HL-60/S4 treated with phorbol 12-myristate 13-acetate at 8.2 ng/mL for 4 days and 3 days (cell line): ENCODE data around the gene FBXL13.
"Not testable (repeated sequence)": the region's sequence is repeated elsewhere in the genome, so short reads cannot be mapped to it uniquely, and the experiment has no call there.

Experiments
- in situ Hi-C: fragments of 300-500 bp; cut with MboI; formaldehyde crosslinking; loops from 2 replicates; pipeline ENCODE4 v1.15.0; 2022; ENCODE audit warnings: low sequenced_read_pairs

The FBXL13 gene

GRCh38 chr7:103031781-103032180 lies 42.8 kb downstream of the FBXL13 start:
- in situ Hi-C loops: no loop called here

GRCh38 chr7:103031024-103031423 lies 43.6 kb downstream of the FBXL13 start:
- in situ Hi-C loops: no loop called here

GRCh38 chr7:103025341-103025740 lies 49.3 kb downstream of the FBXL13 start:
- in situ Hi-C loops: no loop called here

- in situ Hi-C loops: not testable (repeated sequence)
Measured at GRCh38 chr7:103023578-103023977, 51.0 kb downstream of the FBXL13 start.

GRCh38 chr7:103021490-103021889 lies 53.1 kb downstream of the FBXL13 start:
- in situ Hi-C loops: not testable (repeated sequence)

- in situ Hi-C loops: not testable (repeated sequence)
Measured at GRCh38 chr7:103020876-103021275, 53.7 kb downstream of the FBXL13 start.

GRCh38 chr7:103018295-103018694 lies 56.3 kb downstream of the FBXL13 start:
- in situ Hi-C loops: not testable (repeated sequence)

GRCh38 chr7:103011650-103012049 lies 62.9 kb downstream of the FBXL13 start:
- in situ Hi-C loops: no loop called here

GRCh38 chr7:103010211-103010610 lies 64.4 kb downstream of the FBXL13 start:
- in situ Hi-C loops: no loop called here

GRCh38 chr7:103009466-103010185 lies 65.0 kb downstream of the FBXL13 start:
- in situ Hi-C loops: no loop called here

GRCh38 chr7:103003004-103003403 lies 71.6 kb downstream of the FBXL13 start:
- in situ Hi-C loops: no loop called here

GRCh38 chr7:103001210-103001609 lies 73.4 kb downstream of the FBXL13 start:
- in situ Hi-C loops: no loop called here

- in situ Hi-C loops: no loop called here
Measured at GRCh38 chr7:102996957-102997356, 77.6 kb downstream of the FBXL13 start.

- in situ Hi-C loops: not testable (repeated sequence)
Measured at GRCh38 chr7:102995609-102996008, 79.0 kb downstream of the FBXL13 start.

GRCh38 chr7:102994567-102994966 lies 80.0 kb downstream of the FBXL13 start:
- in situ Hi-C loops: no loop called here

- in situ Hi-C loops: no loop called here
Measured at GRCh38 chr7:102993718-102994029, 80.9 kb downstream of the FBXL13 start.

- in situ Hi-C loops: no loop called here
Measured at GRCh38 chr7:102992938-102993717, 81.5 kb downstream of the FBXL13 start.

GRCh38 chr7:102992509-102992937 lies 82.1 kb downstream of the FBXL13 start:
- in situ Hi-C loops: no loop called here

GRCh38 chr7:102991540-102992214 lies 82.9 kb downstream of the FBXL13 start:
- in situ Hi-C loops: no loop called here

GRCh38 chr7:102991077-102991539 lies 83.5 kb downstream of the FBXL13 start:
- in situ Hi-C loops: no loop called here

GRCh38 chr7:102990642-102991041 lies 84.0 kb downstream of the FBXL13 start:
- in situ Hi-C loops: no loop called here
